ENCODE results near the gene ATP8A1.
"Not testable (repeated sequence)": the region's sequence is repeated elsewhere in the genome, so short reads cannot be mapped to it uniquely, and the experiment has no call there.

The ATP8A1 gene

GRCh38 chr4:42466273-42466844, 190.5 kb downstream of the ATP8A1 start:
- ATAC-seq (ENCODE audit: insufficient read depth, low read depth) (no peak), DNase-seq (no peak)
- no peak overlapping the region for H3K4me3 ChIP-seq (ENCODE audit: low read depth in 1 of 2, low read length in 2 of 2)
- no peaks in the 10 kb centered on the region for H3K4me1 ChIP-seq (ENCODE audit: insufficient read depth, low read length)
- no peak overlapping the region for H2AFZ ChIP-seq (ENCODE audit: low read depth, low read length)
- H3K36me3 ChIP-seq (ENCODE audit: insufficient read depth, low read length) = no peaks in the 10 kb centered on the region
- TF ChIP-seq CTCF (IDR thresholded peaks at IDR 0.05; ENCODE audit: borderline replicate concordance, extremely low read depth, low read length, poor library complexity, severe bottlenecking) = no peak
- H3K9me3 ChIP-seq (ENCODE audit: insufficient read depth, low read length, severe bottlenecking) = no peaks in the 10 kb centered on the region
- H3K4me2 ChIP-seq (ENCODE audit: insufficient read depth, low read length) = no peak overlapping the region
- H3K79me2 ChIP-seq (ENCODE audit: insufficient read depth, low read length) = no peaks in the 10 kb centered on the region
- no peaks in the 10 kb centered on the region for H3K27me3 ChIP-seq (ENCODE audit: insufficient read depth, low read length, poor library complexity)
- H4K20me1 ChIP-seq (ENCODE audit: insufficient read depth, low read length) = no peaks in the 10 kb centered on the region
- H3K9ac ChIP-seq (ENCODE audit: low read depth, low read length) = no peak overlapping the region
- no peak overlapping the region for H3K27ac ChIP-seq (ENCODE audit: low read length)

GRCh38 chr4:42464550-42465094, 192.3 kb downstream of the ATP8A1 start:
- no peaks in the 10 kb centered on the region for H3K27me3 ChIP-seq (ENCODE audit: insufficient read depth, low read length, poor library complexity)
- no peak overlapping the region for H3K4me2 ChIP-seq (ENCODE audit: insufficient read depth, low read length)
- ATAC-seq (ENCODE audit: insufficient read depth, low read depth) (no peak), DNase-seq (no peak)
- H3K4me1 ChIP-seq (ENCODE audit: insufficient read depth, low read length) = no peaks in the 10 kb centered on the region
- H3K9me3 ChIP-seq (ENCODE audit: insufficient read depth, low read length, severe bottlenecking) = no peaks in the 10 kb centered on the region
- H3K36me3 ChIP-seq (ENCODE audit: insufficient read depth, low read length) = no peaks in the 10 kb centered on the region
- no peaks in the 10 kb centered on the region for H4K20me1 ChIP-seq (ENCODE audit: insufficient read depth, low read length)
- no peak overlapping the region for H3K9ac ChIP-seq (ENCODE audit: low read depth, low read length)
- TF ChIP-seq EZH2 (IDR thresholded peaks at IDR 0.05; ENCODE audit: borderline replicate concordance, low read depth, low read length, severe bottlenecking) (no peak), CTCF (IDR thresholded peaks at IDR 0.05; ENCODE audit: borderline replicate concordance, extremely low read depth, low read length, poor library complexity, severe bottlenecking) (no peak)
- no peak overlapping the region for H3K4me3 ChIP-seq (ENCODE audit: low read depth in 1 of 2, low read length in 2 of 2)
- no peaks in the 10 kb centered on the region for H3K79me2 ChIP-seq (ENCODE audit: insufficient read depth, low read length)
- no peak overlapping the region for H2AFZ ChIP-seq (ENCODE audit: low read depth, low read length)
- no peak overlapping the region for H3K27ac ChIP-seq (ENCODE audit: low read length)

GRCh38 chr4:42461216-42461615, 195.7 kb downstream of the ATP8A1 start:
- H3K9me3 ChIP-seq (ENCODE audit: insufficient read depth, low read length, severe bottlenecking); H3K79me2 ChIP-seq (ENCODE audit: insufficient read depth, low read length); ATAC-seq (ENCODE audit: insufficient read depth, low read depth); H3K9ac ChIP-seq (ENCODE audit: low read depth, low read length); H3K36me3 ChIP-seq (ENCODE audit: insufficient read depth, low read length); H3K4me2 ChIP-seq (ENCODE audit: insufficient read depth, low read length); H3K4me1 ChIP-seq (ENCODE audit: insufficient read depth, low read length); H3K27ac ChIP-seq (ENCODE audit: low read length); H4K20me1 ChIP-seq (ENCODE audit: insufficient read depth, low read length); H3K27me3 ChIP-seq (ENCODE audit: insufficient read depth, low read length, poor library complexity); H2AFZ ChIP-seq (ENCODE audit: low read depth, low read length); H3K4me3 ChIP-seq (ENCODE audit: low read depth in 1 of 2, low read length in 2 of 2); DNase-seq: not testable (repeated sequence)

- no peaks in the 10 kb centered on the region for H3K79me2 ChIP-seq (ENCODE audit: insufficient read depth, low read length)
- DNase-seq (no peak), ATAC-seq (ENCODE audit: insufficient read depth, low read depth) (no peak)
- no peaks in the 10 kb centered on the region for H3K9me3 ChIP-seq (ENCODE audit: insufficient read depth, low read length, severe bottlenecking)
- no peak overlapping the region for H3K4me3 ChIP-seq (ENCODE audit: low read depth in 1 of 2, low read length in 2 of 2)
- H3K36me3 ChIP-seq (ENCODE audit: insufficient read depth, low read length) = no peaks in the 10 kb centered on the region
- no peak overlapping the region for H3K27ac ChIP-seq (ENCODE audit: low read length)
- H4K20me1 ChIP-seq (ENCODE audit: insufficient read depth, low read length) = no peaks in the 10 kb centered on the region
- no peak overlapping the region for H2AFZ ChIP-seq (ENCODE audit: low read depth, low read length)
- TF ChIP-seq EZH2 (IDR thresholded peaks at IDR 0.05; ENCODE audit: borderline replicate concordance, low read depth, low read length, severe bottlenecking) = no peak
- no peak for TF ChIP-seq CTCF (IDR thresholded peaks at IDR 0.05; ENCODE audit: borderline replicate concordance, extremely low read depth, low read length, poor library complexity, severe bottlenecking)
- no peak overlapping the region for H3K9ac ChIP-seq (ENCODE audit: low read depth, low read length)
- H3K4me2 ChIP-seq (ENCODE audit: insufficient read depth, low read length) = no peak overlapping the region
- no peaks in the 10 kb centered on the region for H3K27me3 ChIP-seq (ENCODE audit: insufficient read depth, low read length, poor library complexity)
- no peaks in the 10 kb centered on the region for H3K4me1 ChIP-seq (ENCODE audit: insufficient read depth, low read length)
Observed at GRCh38 chr4:42460043-42460442, 196.9 kb downstream of the ATP8A1 start.
